Psoas muscle (tissue), 8 donors: ENCODE results near the gene ZNF273. TPM values are rescaled to one million over a fixed set of nuclear protein-coding genes. Genes with fewer than 3 reads are reported as not detected.
"Not testable (repeated sequence)": the region's sequence is repeated elsewhere in the genome, so short reads cannot be mapped to it uniquely, and the experiment has no call there.

Source experiments
- ATAC-seq, 4 donors: fragments of 200-7000 bp; cut with Tn5 transposase; one replicate each; pipeline ENCODE4 v1.9.1; 2020; ENCODE audit warnings: moderate library complexity in 3 of 4, mild to moderate bottlenecking in 2 of 4
- DNase-seq, 2 donors: peaks; one replicate each; pipeline ENCODE4 v3.0.0-alpha.2; 2020
- H3K27ac ChIP-seq: fragments of 200-600 bp; one replicate; pipeline ENCODE4 v1.8.0; 2022
- H3K27me3 ChIP-seq, 3 donors: fragments of 200-600 bp in 1 of 3; one replicate each; pipeline versions ENCODE4 v1.6.1 to v1.8.0; 2013 to 2022; ENCODE audit warnings: low read length in 2 of 3, mild to moderate bottlenecking in 2 of 3, moderate library complexity in 1 of 3; ENCODE audit not compliant: insufficient read depth in 3 of 3
- H3K36me3 ChIP-seq, 2 donors: fragments of 200-600 bp in 1 of 2; one replicate each; pipeline versions ENCODE4 v1.6.1 to v1.8.0; 2013 to 2022; ENCODE audit warnings: low read depth in 1 of 2, mild to moderate bottlenecking in 1 of 2, moderate library complexity in 1 of 2; ENCODE audit not compliant: insufficient read depth in 1 of 2
- H3K4me1 ChIP-seq: fragments of 200-600 bp; one replicate; pipeline ENCODE4 v1.8.0; 2022
- H3K4me3 ChIP-seq: fragments of 200-600 bp; one replicate; pipeline ENCODE4 v1.8.0; 2022; ENCODE audit warnings: mild to moderate bottlenecking
- H3K9me3 ChIP-seq: fragments of 200-600 bp; one replicate; pipeline ENCODE4 v1.8.0; 2022
- CTCF ChIP-seq: fragments of 200-600 bp; IDR thresholded peaks from one replicate; pipeline ENCODE4 v1.8.0; 2022; ENCODE audit warnings: antibody characterized with exemption
- WGBS, 3 donors: extraction: QIAGEN DNeasy Blood & Tissue Kit; methylation state at CpG; one replicate each; pipeline versions ENCODE4 v1.1.6 to v1.1.7; 2013; 5-methylcytosine and 5-hydroxymethylcytosine counted together
- intact Hi-C, 2 donors: fragments of 100-400 bp; cut with DNase I; formaldehyde crosslinking; loops; one replicate each; pipeline versions ENCODE4 v1.11.0 to v1.14.2; 2022
- polyA plus RNA-seq, 3 donors: library from polyadenylated mRNA; stranded (reverse); fragments of 200-250 nt; gene quantifications; one replicate each; pipeline ENCODE4 v1.2.3, GENCODE V29; 2013
- total RNA-seq, 4 donors: library from RNA; stranded (reverse); fragmentation: NEBNext Ultra II Directional in 2 of 4; extraction: Animal tissue kit (Norgen Biotek cat#: 25700) in 2 of 4; gene quantifications; one replicate each; pipeline versions ENCODE4 v1.2.1 to v1.2.4, GENCODE V29; 2021 to 2023
- donor health status: healthy with polysubstance abuse.
- donor health status: DM: no; HTN: no; CAD: no; lungs with moderate emphysema.
- donor health status: Bipolar disorder and iron deficiency.
- donor health status: healthy.
- donor health status: DM: yes; HTN: yes; CAD: no.
- donor health status: DM: no; HTN: no; CAD: no.
- donor health status: DM: no; HTN: no; CAD: no.
- donor health status: DM: yes; HTN: yes; CAD: no.

ZNF273 gene
- total and polyA plus RNA-seq, 7 donors: 0.96 to 3.0 (median 1.5) TPM

GRCh38 chr7:64928252-64929187, 25.4 kb downstream of the ZNF273 start:
- 97 to 99% (median 97%) methylated on average over 4 of the region's 4 CpGs for WGBS, 3 donors
- H3K27me3 ChIP-seq, ATAC-seq, H3K4me3 ChIP-seq, H3K4me1 ChIP-seq, DNase-seq, intact Hi-C loops, H3K27ac ChIP-seq: not testable (repeated sequence)
- Histone ChIP-seq H3K36me3 (peaks cover 0 to 22% of the 10 kb centered on the region in 2 donors), H3K9me3 (peaks cover 41% of the 10 kb centered on the region)

- intact Hi-C loops: no loop called here
- no peak overlapping the region for H3K27ac ChIP-seq
- no peaks in the 10 kb centered on the region for H3K36me3 ChIP-seq
- H3K27me3 ChIP-seq: no peaks in the 10 kb centered on the region
- no peaks in the 10 kb centered on the region for H3K4me1 ChIP-seq
- TF ChIP-seq CTCF: no peak
- no peak overlapping the region for H3K4me3 ChIP-seq
- 88 to 96% (median 94%) methylated on average over 1 of the region's 1 CpG for WGBS, 3 donors
- no peak for DNase-seq
- H3K9me3 ChIP-seq: peaks cover 25% of the 10 kb centered on the region
- no peak for ATAC-seq
Measured at GRCh38 chr7:64934478-64934877, 31.4 kb downstream of the ZNF273 start.

- Histone ChIP-seq H3K27me3 (peaks cover 0 to 4% (median 0%) of the 10 kb centered on the region in 3 donors), H3K36me3 (no peaks in the 10 kb centered on the region), H3K27ac (no peak overlapping the region), H3K4me1 (no peaks in the 10 kb centered on the region), H3K9me3 (peaks cover 11% of the 10 kb centered on the region), H3K4me3 (no peak overlapping the region)
- ATAC-seq (no peak), DNase-seq (no peak)
- intact Hi-C loops: no loop called here
- no peak for TF ChIP-seq CTCF
- WGBS, 3 donors: 92 to 99% (median 93%) methylated on average over 1 of the region's 1 CpG
Measured at GRCh38 chr7:64938540-64938939, 35.5 kb downstream of the ZNF273 start.

- 91 to 96% (median 94%) methylated on average over 6 of the region's 6 CpGs for WGBS, 3 donors
- DNase-seq, H3K36me3 ChIP-seq, H3K9me3 ChIP-seq, H3K4me3 ChIP-seq, H3K27me3 ChIP-seq, ATAC-seq, H3K27ac ChIP-seq, H3K4me1 ChIP-seq, intact Hi-C loops: not testable (repeated sequence)
Measured at GRCh38 chr7:64940021-64940420, 36.9 kb downstream of the ZNF273 start.

- WGBS, 3 donors: 73 to 80% (median 74%) methylated on average over 5 of the region's 5 CpGs
- H3K4me3 ChIP-seq, ATAC-seq, H3K4me1 ChIP-seq, H3K36me3 ChIP-seq, intact Hi-C loops, H3K9me3 ChIP-seq, DNase-seq, H3K27ac ChIP-seq: not testable (repeated sequence)
- peaks cover 0 to 16% (median 0%) of the 10 kb centered on the region in 3 donors for H3K27me3 ChIP-seq
Measured at GRCh38 chr7:64944667-64945502, 41.8 kb downstream of the ZNF273 start.
